GM23338 (cell line): Measurements from ENCODE around the gene ZSCAN18.
"Not testable (repeated sequence)": the region's sequence is repeated elsewhere in the genome, so short reads cannot be mapped to it uniquely, and the experiment has no call there.

ENCODE experiments used
- CTCF ChIP-seq, 2 experiments: fragments of 200-600 bp in 1 of 2; sonication (generic) in 1 of 2; conservative IDR thresholded peaks; 2 replicates each; pipeline versions ENCODE4 v1.5.1 to v1.6.1; 2016 to 2017; ENCODE audit warnings: antibody characterized with exemption in 2 of 2, low read depth in 2 of 2, mild to moderate bottlenecking in 2 of 2, moderate library complexity in 1 of 2
- EZH2 ChIP-seq: fragments of 200-600 bp; sonication (generic); IDR thresholded peaks from one replicate; pipeline ENCODE4 v1.8.0; 2017; ENCODE audit warnings: antibody characterized with exemption, mild to moderate bottlenecking, low read depth; ENCODE audit not compliant: unreplicated experiment
- EZH2phosphoT487 ChIP-seq: fragments of 200-600 bp; sonication (generic); IDR thresholded peaks from one replicate; pipeline ENCODE4 v1.8.1; 2018; ENCODE audit warnings: antibody characterized with exemption; ENCODE audit not compliant: unreplicated experiment
- REST ChIP-seq: IDR thresholded peaks from one replicate; pipeline ENCODE4 v1.6.1; 2018; ENCODE audit warnings: antibody characterized with exemption; ENCODE audit not compliant: unreplicated experiment

- not testable (repeated sequence) for TF ChIP-seq CTCF (conservative IDR thresholded peaks at IDR 0.05; ENCODE audit: low read depth in 2 of 2); EZH2; EZH2phosphoT487; REST
Observed at GRCh38 chr19:58147475-58147874, 49.4 kb upstream of the ZSCAN18 start.
